ENCODE measurements around the gene CLDN25.

The CLDN25 gene

DNA sequence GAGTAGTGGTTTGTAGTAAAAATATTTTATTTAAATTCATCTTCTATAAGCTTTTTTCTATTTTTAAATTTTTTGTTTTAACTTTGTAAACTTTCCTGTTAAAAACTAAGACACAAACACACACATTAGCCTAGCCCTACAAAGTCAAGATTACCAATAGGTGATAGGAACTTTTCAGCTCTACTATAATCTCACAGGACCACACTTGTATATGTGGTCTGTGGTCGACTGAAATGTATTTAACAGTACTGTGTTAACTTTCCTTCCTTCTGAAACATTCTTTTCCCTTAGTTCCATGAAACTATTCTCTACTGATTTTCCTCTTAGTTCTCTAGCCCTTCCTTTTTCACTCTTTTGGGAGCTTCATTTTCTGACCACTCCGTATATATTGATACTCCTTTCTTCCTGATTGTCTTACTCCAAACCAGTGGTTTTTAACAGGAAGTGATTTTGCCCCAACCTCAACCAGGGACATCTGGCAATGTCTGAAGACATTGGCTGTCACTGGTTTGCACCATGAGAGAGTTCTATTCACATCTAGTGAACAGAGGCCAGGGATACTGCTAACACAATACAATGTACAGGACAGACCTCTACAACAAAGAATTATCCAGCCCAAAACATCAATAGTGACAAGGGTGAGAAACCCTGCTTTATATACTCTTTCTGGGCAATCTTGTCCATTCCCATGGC, 14.9 kb upstream of the CLDN25 start:
- no peak for TF ChIP-seq EZH2 (IDR thresholded peaks at IDR 0.05; ENCODE audit: borderline replicate concordance, low read depth, low read length, severe bottlenecking)
- TF ChIP-seq, protein P1, sequence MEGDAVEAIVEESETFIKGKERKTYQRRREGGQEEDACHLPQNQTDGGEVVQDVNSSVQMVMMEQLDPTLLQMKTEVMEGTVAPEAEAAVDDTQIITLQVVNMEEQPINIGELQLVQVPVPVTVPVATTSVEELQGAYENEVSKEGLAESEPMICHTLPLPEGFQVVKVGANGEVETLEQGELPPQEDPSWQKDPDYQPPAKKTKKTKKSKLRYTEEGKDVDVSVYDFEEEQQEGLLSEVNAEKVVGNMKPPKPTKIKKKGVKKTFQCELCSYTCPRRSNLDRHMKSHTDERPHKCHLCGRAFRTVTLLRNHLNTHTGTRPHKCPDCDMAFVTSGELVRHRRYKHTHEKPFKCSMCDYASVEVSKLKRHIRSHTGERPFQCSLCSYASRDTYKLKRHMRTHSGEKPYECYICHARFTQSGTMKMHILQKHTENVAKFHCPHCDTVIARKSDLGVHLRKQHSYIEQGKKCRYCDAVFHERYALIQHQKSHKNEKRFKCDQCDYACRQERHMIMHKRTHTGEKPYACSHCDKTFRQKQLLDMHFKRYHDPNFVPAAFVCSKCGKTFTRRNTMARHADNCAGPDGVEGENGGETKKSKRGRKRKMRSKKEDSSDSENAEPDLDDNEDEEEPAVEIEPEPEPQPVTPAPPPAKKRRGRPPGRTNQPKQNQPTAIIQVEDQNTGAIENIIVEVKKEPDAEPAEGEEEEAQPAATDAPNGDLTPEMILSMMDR (IDR thresholded peaks at IDR 0.05; ENCODE audit: borderline replicate concordance, extremely low read depth, low read length, poor library complexity, severe bottlenecking): no peak
- ATAC-seq (ENCODE audit: insufficient read depth, low read depth) (0 out of 3 replicates have a peak, but pooled peaks have one; percentile 50), DNase-seq (no peak)
- Histone ChIP-seq H3K4me2 (ENCODE audit: insufficient read depth, low read length) (no peak overlapping the region), H3K4me3 (ENCODE audit: low read depth in 1 of 2, low read length in 2 of 2) (no peak overlapping the region), H3K36me3 (ENCODE audit: insufficient read depth, low read length) (peaks cover 55% of the 10 kb centered on the region), H3K27ac (ENCODE audit: low read length) (no peak overlapping the region), H3K9ac (ENCODE audit: low read depth, low read length) (no peak overlapping the region), H3K4me1 (ENCODE audit: insufficient read depth, low read length) (no peaks in the 10 kb centered on the region), H3K79me2 (ENCODE audit: insufficient read depth, low read length) (peaks cover 32% of the 10 kb centered on the region), H3K9me3 (ENCODE audit: insufficient read depth, low read length, severe bottlenecking) (no peaks in the 10 kb centered on the region), H2AFZ (ENCODE audit: low read depth, low read length) (no peak overlapping the region), H3K27me3 (ENCODE audit: insufficient read depth, low read length, poor library complexity) (no peaks in the 10 kb centered on the region), H4K20me1 (ENCODE audit: insufficient read depth, low read length) (peaks cover 6% of the 10 kb centered on the region; the same call in 1 of the 2 replicates)

DNA sequence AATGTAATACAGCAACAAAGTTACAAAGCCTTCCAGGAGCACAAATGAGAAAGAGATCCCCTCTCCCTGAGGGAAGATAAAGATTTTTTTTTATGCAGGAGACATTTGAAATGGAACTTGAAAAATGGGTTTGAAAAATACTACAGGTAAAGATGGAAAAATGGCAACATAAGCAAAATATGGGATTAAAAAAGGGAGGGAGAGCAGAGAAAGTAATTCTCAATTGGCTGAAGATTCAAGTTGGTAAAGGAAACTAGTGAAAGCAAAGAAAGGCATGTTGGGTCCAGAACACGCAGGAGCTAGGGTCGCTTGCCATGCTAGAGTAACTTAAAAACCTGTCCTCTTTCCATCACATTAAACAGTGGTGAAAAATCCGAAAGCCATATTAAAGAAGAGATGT, 7.6 kb upstream of the CLDN25 start:
- H3K4me1 ChIP-seq (ENCODE audit: insufficient read depth, low read length): peaks cover 17% of the 10 kb centered on the region
- H4K20me1 ChIP-seq (ENCODE audit: insufficient read depth, low read length): no peaks in the 10 kb centered on the region; the same call in 1 of the 2 replicates
- peaks cover 4% of the 10 kb centered on the region for H3K27me3 ChIP-seq (ENCODE audit: insufficient read depth, low read length, poor library complexity)
- TF ChIP-seq EZH2 (IDR thresholded peaks at IDR 0.05; ENCODE audit: borderline replicate concordance, low read depth, low read length, severe bottlenecking): no peak
- TF ChIP-seq, protein P1 (IDR thresholded peaks at IDR 0.05; ENCODE audit: borderline replicate concordance, extremely low read depth, low read length, poor library complexity, severe bottlenecking): no peak
- peak overlapping the region; percentile 21 to 96; a peak in 3 of 4 replicates for H3K4me3 ChIP-seq (ENCODE audit: low read depth in 1 of 2, low read length in 2 of 2)
- H2AFZ ChIP-seq (ENCODE audit: low read depth, low read length): no peak overlapping the region
- peak overlapping the region; percentile 95 for H3K9ac ChIP-seq (ENCODE audit: low read depth, low read length)
- no peak overlapping the region for H3K27ac ChIP-seq (ENCODE audit: low read length)
- H3K36me3 ChIP-seq (ENCODE audit: insufficient read depth, low read length): peaks cover 25% of the 10 kb centered on the region
- H3K4me2 ChIP-seq (ENCODE audit: insufficient read depth, low read length): peak overlapping the region; percentile 67
- ATAC-seq (ENCODE audit: insufficient read depth, low read depth): no peak
- no peak for DNase-seq
- H3K9me3 ChIP-seq (ENCODE audit: insufficient read depth, low read length, severe bottlenecking): no peaks in the 10 kb centered on the region
- H3K79me2 ChIP-seq (ENCODE audit: insufficient read depth, low read length): peaks cover 36% of the 10 kb centered on the region

DNA sequence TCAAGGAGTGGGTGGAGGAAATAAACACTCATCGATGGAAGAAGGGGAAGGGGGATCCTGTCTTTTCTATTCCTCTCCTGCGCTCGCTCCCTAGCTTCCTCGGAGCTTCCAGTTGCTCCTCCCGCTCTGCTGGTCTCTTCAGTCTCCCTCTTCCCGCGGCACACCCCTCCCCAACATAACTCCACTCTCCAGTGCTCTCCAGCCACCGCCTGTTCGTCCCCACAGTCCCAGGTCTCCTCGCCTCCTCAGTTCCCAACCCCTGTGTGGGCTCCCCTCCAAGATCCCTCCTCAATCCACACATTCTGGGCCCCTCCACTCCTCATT, 6.5 kb upstream of the CLDN25 start:
- peak overlapping the region; percentile 67 for H3K4me2 ChIP-seq (ENCODE audit: insufficient read depth, low read length)
- peak overlapping the region; percentile 96 to 98 for H3K4me3 ChIP-seq (ENCODE audit: low read depth in 1 of 2, low read length in 2 of 2)
- H3K4me1 ChIP-seq (ENCODE audit: insufficient read depth, low read length): peaks cover 17% of the 10 kb centered on the region
- peak overlapping the region; percentile 95 for H3K9ac ChIP-seq (ENCODE audit: low read depth, low read length)
- peak overlapping the region; percentile 100 for H2AFZ ChIP-seq (ENCODE audit: low read depth, low read length)
- peak overlapping the region; percentile 98 for H3K27ac ChIP-seq (ENCODE audit: low read length)
- ATAC-seq (ENCODE audit: insufficient read depth, low read depth) (peak; percentile 37; the same call in 2 of the 3 replicates), DNase-seq (no peak)
- peaks cover 4% of the 10 kb centered on the region for H3K27me3 ChIP-seq (ENCODE audit: insufficient read depth, low read length, poor library complexity)
- no peaks in the 10 kb centered on the region; the same call in 1 of the 2 replicates for H4K20me1 ChIP-seq (ENCODE audit: insufficient read depth, low read length)
- no peaks in the 10 kb centered on the region for H3K9me3 ChIP-seq (ENCODE audit: insufficient read depth, low read length, severe bottlenecking)
- H3K79me2 ChIP-seq (ENCODE audit: insufficient read depth, low read length): peaks cover 29% of the 10 kb centered on the region
- peaks cover 14% of the 10 kb centered on the region; the same call in 1 of the 2 replicates for H3K36me3 ChIP-seq (ENCODE audit: insufficient read depth, low read length)
- TF ChIP-seq, protein P1 (IDR thresholded peaks at IDR 0.05; ENCODE audit: borderline replicate concordance, extremely low read depth, low read length, poor library complexity, severe bottlenecking): no peak
